Measurements from ENCODE around the gene DRC7. TPM values are rescaled to one million over a fixed set of nuclear protein-coding genes. Genes with fewer than 3 reads are reported as not detected.
"Not testable (repeated sequence)": the region's sequence is repeated elsewhere in the genome, so short reads cannot be mapped to it uniquely, and the experiment has no call there.

Gene DRC7
- total RNA-seq, 1 donor from 2014 or later = not detected

DNA sequence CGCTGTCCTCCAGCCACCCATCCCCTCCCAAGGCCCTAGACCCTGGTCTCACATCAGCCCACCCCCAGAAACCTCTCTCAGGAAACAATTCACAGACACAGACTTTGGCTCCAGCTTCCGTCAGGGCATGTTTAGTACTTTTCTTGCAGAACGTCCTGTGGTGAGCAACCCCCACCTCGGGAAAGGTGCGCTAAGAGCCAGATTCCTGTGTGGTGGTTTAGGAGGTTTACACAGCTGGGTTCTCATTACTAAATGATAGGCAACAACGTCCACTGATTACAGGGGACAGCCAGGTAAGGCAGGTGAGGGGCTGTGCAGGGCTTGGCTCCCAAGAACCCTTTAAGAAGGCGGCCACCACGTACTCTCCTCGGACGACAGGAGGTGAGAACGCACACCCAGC, 78.4 kb downstream of the DRC7 start:
- no peaks in the 10 kb centered on the region for H3K9me3 Mint-ChIP-seq (ENCODE audit: low read depth)
- peaks cover 10% of the 10 kb centered on the region for H3K36me3 Mint-ChIP-seq (ENCODE audit: low read depth)
- DNase-seq (ENCODE audit: low spot score) = no peak
- no peak overlapping the region for H3K27ac Mint-ChIP-seq (ENCODE audit: unreplicated experiment)
- TF ChIP-seq, protein P1, sequence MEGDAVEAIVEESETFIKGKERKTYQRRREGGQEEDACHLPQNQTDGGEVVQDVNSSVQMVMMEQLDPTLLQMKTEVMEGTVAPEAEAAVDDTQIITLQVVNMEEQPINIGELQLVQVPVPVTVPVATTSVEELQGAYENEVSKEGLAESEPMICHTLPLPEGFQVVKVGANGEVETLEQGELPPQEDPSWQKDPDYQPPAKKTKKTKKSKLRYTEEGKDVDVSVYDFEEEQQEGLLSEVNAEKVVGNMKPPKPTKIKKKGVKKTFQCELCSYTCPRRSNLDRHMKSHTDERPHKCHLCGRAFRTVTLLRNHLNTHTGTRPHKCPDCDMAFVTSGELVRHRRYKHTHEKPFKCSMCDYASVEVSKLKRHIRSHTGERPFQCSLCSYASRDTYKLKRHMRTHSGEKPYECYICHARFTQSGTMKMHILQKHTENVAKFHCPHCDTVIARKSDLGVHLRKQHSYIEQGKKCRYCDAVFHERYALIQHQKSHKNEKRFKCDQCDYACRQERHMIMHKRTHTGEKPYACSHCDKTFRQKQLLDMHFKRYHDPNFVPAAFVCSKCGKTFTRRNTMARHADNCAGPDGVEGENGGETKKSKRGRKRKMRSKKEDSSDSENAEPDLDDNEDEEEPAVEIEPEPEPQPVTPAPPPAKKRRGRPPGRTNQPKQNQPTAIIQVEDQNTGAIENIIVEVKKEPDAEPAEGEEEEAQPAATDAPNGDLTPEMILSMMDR (IDR thresholded peaks at IDR 0.05) = no peak
- no peak overlapping the region for H3K4me3 Mint-ChIP-seq (ENCODE audit: unreplicated experiment)
- H3K27me3 Mint-ChIP-seq (ENCODE audit: low read depth) = no peaks in the 10 kb centered on the region
- H3K4me1 Mint-ChIP-seq (ENCODE audit: low read depth) = peaks cover 19% of the 10 kb centered on the region

DNA sequence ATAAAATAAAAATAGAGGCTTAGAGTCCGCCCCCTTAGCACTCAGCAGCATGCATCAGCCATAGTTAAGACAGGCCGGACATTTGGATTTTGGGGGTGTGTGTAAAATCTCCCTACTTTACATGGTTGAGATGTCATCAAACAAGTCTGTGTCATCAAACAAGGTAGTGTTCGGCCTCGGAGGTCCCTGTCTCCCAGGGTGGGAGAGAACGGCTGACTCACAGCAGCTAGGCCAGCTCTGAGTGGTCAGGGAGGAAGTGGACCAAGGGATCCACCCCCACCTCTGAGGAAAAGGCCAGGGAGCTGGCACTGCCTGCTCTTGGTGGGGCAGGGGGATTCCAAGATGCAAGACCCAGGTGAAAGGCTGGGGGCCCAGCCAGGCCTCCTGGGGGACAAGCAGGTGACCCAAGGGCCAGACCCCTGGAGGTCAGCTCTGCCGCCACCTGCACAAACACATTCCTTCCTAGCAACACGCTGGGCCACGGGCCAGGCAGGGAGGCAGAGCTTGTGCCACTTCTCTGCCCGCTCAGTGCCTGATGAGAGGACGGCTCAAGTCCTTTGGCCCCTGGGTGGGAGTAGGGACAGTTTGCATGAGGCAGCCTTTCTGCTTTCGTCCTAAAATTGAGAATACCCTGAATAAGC, 79.2 kb downstream of the DRC7 start:
- H3K27ac Mint-ChIP-seq (ENCODE audit: unreplicated experiment) = peak overlapping the region; percentile 17
- no peak for DNase-seq (ENCODE audit: low spot score)
- peaks cover 19% of the 10 kb centered on the region for H3K4me1 Mint-ChIP-seq (ENCODE audit: low read depth)
- H3K4me3 Mint-ChIP-seq (ENCODE audit: unreplicated experiment) = no peak overlapping the region
- no peaks in the 10 kb centered on the region for H3K27me3 Mint-ChIP-seq (ENCODE audit: low read depth)
- TF ChIP-seq, protein P1 (IDR thresholded peaks at IDR 0.05) = no peak
- H3K9me3 Mint-ChIP-seq (ENCODE audit: low read depth) = no peaks in the 10 kb centered on the region
- peaks cover 17% of the 10 kb centered on the region for H3K36me3 Mint-ChIP-seq (ENCODE audit: low read depth)

DNA sequence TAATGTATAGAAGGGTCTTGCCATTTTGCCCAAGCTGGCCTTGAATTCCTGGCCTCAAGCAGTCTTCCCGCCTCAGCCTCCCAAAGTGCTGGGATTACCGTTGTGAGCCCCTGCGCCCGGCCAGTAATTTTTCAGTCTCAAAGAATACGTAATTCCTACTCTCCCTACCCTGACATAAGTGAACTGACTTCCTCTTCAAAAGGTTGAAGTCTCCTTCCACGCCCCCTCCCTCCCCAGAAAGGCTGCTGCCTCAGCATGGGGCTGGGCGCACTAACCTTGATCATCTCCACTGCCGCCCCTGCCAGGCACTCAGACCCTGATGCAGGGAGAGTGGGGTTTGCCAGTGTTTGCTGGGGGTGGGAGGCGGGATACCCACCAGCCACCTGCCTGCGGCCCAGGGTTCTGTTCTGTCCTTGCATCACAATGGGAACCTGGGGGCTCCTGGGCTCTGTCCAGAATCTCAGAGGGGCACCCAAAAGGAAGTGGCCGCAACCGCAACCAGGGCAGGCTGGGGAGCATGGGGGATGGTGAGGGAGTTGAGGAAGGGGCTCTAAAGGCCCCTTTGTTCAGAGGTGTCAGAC, 80.2 kb downstream of the DRC7 start:
- Mint-ChIP-seq H3K4me3 (ENCODE audit: unreplicated experiment) (no peak overlapping the region), H3K36me3 (ENCODE audit: low read depth) (peaks cover 22% of the 10 kb centered on the region), H3K27ac (ENCODE audit: unreplicated experiment) (peak overlapping the region; percentile 12), H3K27me3 (ENCODE audit: low read depth) (no peaks in the 10 kb centered on the region), H3K4me1 (ENCODE audit: low read depth) (peaks cover 19% of the 10 kb centered on the region), H3K9me3 (ENCODE audit: low read depth) (no peaks in the 10 kb centered on the region)
- no peak for DNase-seq (ENCODE audit: low spot score)
- TF ChIP-seq, protein P1 (IDR thresholded peaks at IDR 0.05) = no peak

DNA sequence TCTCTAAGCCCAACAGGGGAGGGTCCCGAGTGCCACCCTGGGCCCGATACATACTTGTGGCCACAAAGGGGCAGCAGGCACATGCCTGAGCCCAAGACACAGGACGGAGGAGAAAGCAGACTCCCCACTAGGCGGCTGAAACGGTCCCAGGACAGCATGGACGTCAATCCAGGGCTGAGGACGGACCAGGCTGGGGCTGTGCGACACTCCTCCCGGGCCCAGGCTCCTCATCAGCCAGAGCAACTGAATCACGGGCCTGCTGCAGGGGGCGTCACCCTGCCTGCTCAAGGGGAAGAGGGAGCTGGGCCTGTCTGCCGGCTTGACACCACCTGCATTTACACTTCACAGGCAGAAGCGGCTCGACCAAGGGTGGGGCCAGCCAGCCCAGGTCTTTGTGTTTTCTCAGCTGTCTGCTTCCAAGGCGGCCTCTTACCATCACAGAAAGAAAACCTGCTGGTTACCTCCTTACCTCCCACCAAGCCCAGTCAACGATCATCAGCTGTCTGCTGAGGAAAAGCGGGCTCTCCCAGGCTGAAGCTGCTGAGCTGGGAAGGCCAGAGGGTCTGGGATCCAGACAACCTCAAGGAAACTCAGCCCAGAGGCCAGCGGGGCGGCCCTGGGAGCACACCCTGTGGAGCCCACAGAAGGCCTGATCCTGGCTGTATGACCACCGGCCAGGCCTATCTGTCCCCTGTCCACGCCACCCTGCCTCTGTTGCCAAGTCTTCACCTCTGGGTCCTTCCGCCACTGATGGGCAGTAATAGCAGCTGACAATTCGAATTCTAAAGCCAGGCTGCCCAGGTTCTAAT, 81.3 kb downstream of the DRC7 start:
- no peak for DNase-seq (ENCODE audit: low spot score)
- Mint-ChIP-seq H3K27me3 (ENCODE audit: low read depth) (no peaks in the 10 kb centered on the region), H3K9me3 (ENCODE audit: low read depth) (no peaks in the 10 kb centered on the region), H3K27ac (ENCODE audit: unreplicated experiment) (no peak overlapping the region), H3K36me3 (ENCODE audit: low read depth) (peaks cover 18% of the 10 kb centered on the region), H3K4me3 (ENCODE audit: unreplicated experiment) (no peak overlapping the region), H3K4me1 (ENCODE audit: low read depth) (peaks cover 19% of the 10 kb centered on the region)
- TF ChIP-seq, protein P1 (IDR thresholded peaks at IDR 0.05) = peak; percentile 62

DNA sequence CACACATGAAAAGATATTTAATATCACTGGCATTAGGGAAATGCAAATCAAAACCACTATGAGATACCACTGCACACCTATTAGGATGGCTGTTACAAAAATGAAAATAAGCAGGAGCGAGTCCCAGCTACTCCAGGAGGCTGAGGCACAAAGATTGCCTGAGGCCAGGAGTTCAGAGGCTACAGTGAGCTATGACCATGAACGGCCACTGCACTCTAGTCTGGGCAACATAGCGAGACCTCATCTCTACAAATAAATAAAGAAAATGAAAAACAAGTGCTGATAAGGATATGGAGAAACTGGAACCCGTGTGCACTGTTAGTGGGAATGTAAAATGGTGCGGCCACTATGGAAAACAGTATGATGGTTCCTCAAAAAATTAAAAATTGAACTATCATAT, 84.1 kb downstream of the DRC7 start:
- DNase-seq (ENCODE audit: low spot score) = no peak
- H3K9me3 Mint-ChIP-seq (ENCODE audit: low read depth) = no peaks in the 10 kb centered on the region
- H3K36me3 Mint-ChIP-seq (ENCODE audit: low read depth) = peaks cover 24% of the 10 kb centered on the region
- no peak overlapping the region for H3K27ac Mint-ChIP-seq (ENCODE audit: unreplicated experiment)
- TF ChIP-seq, protein P1 (IDR thresholded peaks at IDR 0.05) = no peak
- H3K4me3 Mint-ChIP-seq (ENCODE audit: unreplicated experiment) = no peak overlapping the region
- H3K4me1 Mint-ChIP-seq (ENCODE audit: low read depth) = peaks cover 40% of the 10 kb centered on the region
- no peaks in the 10 kb centered on the region for H3K27me3 Mint-ChIP-seq (ENCODE audit: low read depth)

DNA sequence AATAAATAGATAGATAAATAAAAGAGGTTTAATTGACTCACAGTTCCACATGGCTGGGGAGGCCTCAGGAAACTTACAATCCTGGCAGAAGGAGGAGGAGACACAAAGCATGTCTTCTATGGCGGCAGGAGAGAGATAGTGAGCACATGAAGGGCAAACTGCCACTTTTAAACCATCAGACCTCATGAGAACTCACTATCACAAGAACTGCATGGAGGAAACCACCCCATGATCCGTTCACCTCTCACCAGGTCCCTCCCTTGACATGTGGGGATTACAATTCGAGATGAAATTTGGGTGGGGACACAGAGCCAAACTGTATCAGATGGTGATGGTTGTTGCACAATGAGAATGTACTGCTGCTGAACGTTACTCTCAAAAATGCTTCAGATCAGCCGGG, 85.2 kb downstream of the DRC7 start:
- DNase-seq (ENCODE audit: low spot score); H3K27ac Mint-ChIP-seq (ENCODE audit: unreplicated experiment); H3K9me3 Mint-ChIP-seq (ENCODE audit: low read depth); H3K27me3 Mint-ChIP-seq (ENCODE audit: low read depth); H3K4me3 Mint-ChIP-seq (ENCODE audit: unreplicated experiment): not testable (repeated sequence)
- H3K4me1 Mint-ChIP-seq (ENCODE audit: low read depth) = peaks cover 29% of the 10 kb centered on the region
- H3K36me3 Mint-ChIP-seq (ENCODE audit: low read depth) = peaks cover 29% of the 10 kb centered on the region

Measured in chondrocyte (in vitro differentiated cells).